GM21529 (cell line): ENCODE measurements around the gene CHST3.
"Not testable (repeated sequence)": the region's sequence is repeated elsewhere in the genome, so short reads cannot be mapped to it uniquely, and the experiment has no call there.

Experiments
- ATAC-seq: cut with Tn5 transposase; IDR thresholded peaks from one replicate; pipeline ENCODE4 v1.9.1; 2021; ENCODE audit not compliant: unreplicated experiment

The CHST3 gene

DNA sequence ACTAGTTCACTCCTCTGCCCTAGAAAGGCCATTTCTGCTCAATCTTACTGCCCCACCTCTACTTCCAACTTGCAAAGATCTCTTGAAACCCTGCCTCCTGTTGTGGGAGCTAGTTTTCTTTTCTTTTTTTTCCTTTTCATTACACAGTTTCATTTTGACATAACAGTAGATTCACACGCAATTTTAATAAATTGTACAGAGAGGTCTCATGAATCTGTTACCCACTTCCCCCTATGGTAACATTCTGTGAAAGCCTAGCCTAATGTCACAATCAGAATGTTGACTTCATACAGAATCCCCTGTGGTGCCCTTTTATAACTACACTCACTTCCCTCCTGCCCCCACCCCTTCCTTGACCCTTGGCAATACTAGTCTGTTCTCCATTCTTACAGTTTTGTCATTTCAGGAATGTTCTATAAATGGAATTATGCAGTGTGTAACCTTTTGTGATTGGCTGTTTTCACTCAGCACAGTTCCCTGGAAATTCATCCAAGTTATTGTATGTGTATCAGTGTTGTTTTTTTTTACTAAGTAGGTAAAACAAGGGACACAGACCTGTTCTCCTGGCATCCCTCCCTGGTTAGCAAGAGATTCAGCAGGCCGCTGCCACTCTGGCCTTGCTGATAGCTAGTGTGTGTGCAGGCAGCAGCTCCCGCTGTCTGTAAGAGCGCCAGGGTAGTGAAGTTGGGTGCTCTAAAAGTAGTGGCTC is 21.5 kb downstream of the CHST3 start:
- peak; percentile 53 for ATAC-seq

DNA sequence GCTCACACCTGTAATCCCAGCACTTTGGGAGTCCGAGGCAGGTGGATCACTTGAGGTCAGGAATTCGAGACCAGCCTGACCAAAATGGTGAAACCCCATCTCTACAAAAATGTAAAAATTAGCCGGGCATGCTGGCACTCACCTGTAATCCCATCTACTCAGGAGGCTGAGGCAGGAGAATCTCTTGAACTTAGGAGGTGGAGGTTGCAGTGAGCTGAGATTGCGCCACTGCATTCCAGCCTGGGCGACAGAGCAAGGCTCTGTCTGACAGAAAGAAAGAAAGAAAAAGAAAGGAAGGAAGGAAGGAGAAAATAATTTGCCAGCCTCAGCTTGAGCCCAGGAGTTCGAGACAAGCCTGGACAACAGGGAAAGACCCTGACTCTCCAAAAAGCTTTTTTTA is 24.7 kb downstream of the CHST3 start:
- ATAC-seq, result not testable (repeated sequence)

DNA sequence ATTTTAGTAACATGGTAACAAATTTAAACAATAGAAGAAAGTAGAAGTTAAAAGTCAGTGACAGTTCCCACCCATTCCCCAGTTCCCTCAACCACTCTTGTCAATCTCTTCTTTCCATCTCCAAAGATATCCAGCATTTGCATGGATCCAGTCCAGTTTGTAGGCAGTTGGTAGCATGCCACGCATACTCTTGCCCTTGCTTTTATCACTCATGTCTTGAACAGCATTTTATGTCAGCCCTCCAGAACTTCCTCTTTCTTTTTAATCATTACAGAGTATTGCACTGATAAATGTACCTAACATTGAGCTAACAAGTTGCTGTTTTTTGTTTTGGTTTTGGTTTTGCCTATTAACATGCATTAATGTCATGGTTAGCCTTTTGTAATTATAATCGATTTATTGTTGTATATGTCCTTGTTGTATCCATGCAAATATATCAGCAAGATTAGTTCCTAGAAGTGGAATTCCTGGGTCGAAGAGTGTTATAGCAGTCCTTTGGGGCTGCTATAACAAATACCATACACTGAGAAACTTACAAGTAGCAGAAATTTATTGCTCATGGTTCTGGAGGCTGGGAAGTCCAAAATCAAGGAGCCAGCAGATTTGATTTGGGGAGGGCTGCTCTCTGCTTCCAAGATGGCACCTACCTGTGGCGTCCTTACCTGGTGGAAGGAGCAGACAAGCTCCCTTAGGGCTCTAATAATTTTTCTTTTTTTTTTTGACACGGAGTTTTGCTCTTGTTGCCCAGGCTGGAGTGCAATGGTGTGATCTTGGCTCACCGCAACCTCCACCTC is 25.7 kb downstream of the CHST3 start:
- ATAC-seq, result no peak

- ATAC-seq, result no peak
Measured at GRCh38 chr10:71990706-71991269, 26.6 kb downstream of the CHST3 start.

GRCh38 chr10:71995449-71995848 is 31.3 kb downstream of the CHST3 start:
- ATAC-seq, result no peak

- no peak for ATAC-seq
Measured at GRCh38 chr10:71995887-71996575, 31.8 kb downstream of the CHST3 start.

DNA sequence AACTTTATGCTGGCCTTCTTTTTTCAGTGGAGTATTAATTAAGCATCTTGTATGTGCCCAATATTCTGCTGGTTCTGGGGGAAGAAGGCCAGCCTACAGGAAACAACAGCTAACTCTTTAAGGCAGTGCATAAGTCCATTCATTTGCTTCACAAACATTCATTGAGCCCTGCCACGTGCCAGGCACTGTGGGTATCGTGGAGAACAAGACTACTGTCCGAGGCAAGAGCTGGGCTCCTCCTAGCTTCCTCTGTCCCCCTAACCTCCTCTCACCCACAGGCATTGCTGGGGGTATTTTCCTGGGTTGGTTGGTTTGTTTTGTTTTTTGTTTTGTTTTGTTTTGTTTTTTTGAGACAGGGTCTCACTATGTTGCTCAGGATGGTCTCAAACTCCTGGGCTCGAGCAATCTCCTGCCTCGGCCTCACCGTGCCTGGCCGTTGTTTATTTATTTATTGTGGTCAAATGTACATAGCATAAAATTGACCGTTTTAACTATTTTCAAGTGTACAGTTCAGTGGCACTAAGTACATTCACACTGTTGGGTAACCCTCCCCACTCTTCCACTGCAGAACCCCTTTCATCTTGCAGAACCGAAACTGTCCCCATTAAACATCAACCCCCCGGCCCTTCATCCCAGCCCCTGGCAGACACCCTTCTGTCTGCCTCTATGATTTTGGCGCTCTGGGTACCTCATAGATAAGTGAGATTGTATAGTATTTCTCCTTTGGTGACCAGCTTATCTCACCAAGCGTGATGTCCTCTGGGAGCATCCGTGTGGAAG is 32.6 kb downstream of the CHST3 start:
- ATAC-seq, result no peak

- no peak for ATAC-seq
Measured at GRCh38 chr10:71998119-71998839, 34.1 kb downstream of the CHST3 start.

DNA sequence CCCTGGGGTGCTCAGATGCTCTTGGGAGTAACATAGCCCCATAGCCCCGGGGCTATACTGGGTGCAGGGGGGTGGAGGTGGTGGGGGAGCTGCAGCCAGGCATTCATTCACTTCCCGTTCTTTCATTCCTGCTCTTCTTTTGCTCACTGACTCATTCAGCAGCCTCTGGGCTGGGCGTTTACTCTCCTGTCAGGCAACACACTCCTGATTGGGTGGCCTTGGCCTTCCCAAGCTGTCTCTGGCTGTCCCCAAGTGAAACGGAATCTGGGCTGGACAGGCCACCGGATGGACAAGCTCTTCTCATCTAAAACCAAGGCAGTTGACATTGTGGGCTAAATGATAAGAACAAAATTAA is 34.6 kb downstream of the CHST3 start:
- ATAC-seq, result no peak

DNA sequence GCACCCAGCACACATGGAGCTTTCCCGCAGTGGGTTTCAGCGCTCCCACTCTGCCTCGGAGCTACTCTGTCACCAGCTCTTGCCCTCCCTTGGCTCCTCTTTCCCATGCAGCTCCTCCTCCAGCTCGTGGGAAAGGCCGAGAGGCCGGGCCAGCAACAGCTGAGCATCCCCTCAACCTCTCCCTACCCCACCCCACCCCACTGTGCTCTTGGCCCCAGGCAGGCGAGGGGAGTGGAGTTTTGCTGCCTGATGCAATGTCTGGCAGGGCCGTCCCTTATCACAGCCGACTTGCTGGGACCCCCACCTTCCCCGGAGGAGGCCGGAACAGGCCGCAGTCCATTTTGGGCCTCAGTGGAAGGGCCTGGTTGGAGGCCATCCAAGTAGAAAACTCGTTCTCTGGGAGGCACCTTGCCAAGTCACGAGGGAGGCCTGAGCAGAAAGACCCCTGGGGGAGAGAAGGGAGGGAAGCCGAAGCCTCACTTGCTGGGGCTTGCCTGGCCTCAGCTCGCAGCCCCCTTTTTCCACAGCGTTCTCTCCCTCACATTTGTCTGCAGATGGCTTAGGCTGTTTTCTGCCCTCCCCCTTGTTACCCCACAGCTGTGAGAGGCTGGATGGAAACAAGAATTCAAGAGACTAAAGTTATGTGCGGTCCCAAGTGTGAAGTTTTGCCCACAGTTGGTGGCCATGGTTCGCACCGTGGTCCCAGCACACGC is 35.3 kb downstream of the CHST3 start:
- ATAC-seq, result no peak

DNA sequence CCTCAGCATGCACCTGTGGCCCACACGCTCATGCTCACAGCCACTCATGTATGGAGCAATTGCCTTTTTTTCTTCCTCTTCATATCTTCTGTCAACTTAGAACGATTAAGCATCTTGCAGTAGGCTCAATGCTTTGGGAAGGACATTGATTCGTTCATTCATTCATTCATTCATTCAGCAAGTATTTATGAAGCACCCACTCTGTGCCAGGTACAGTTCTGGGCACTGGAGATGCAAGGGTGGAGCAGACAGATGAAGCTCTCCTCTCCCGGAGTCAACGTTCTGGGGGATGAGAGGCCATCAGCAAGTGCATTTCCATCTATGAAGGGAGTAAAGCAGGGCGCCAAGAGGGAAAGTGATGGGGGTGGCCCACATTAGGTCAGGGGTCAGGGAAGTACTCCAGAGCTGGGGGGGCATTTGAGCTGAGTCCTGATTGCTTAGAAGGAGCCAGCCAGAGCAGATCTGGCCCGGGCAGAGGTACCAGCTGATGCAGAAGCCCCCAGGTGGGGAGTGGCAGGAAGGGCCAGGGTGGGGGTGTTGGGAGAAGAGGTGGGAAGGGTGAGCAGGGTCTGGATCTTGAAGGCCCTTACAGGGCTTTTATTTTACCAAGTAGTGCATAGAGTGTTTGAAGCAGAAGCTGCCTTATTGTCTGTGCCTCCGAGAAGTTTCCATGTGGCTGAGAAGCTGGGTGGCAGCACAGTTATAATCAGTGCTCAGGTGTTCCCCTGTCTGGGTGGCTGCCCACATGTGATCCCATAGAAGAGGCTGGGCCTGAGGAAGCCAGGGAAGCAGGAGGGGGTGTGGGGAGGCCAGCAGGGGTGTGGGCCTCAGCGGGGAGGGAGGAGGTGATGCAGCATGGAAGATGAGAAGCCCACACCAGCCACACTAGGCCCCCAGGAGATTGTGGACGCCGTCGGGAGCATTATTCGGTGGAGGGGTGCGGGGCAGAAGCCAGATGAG is 36.2 kb downstream of the CHST3 start:
- no peak for ATAC-seq

DNA sequence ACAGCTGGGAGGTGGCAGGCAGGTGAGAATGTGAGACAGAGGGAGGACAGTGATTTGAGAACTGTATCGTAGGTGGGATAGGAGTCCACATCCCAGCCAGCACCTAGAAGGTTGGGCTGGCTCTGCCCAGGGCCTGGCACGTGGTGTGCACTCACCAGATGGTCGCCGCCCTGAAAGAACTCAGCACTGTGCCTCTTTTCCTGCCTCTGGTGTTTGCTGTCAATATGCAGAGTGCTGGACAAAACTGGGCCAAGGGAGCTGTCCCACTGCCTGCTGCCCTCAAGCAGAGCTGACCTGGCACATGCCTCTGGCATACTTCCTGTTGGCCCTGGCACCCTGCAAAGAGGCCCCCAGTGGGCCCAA is 36.8 kb downstream of the CHST3 start:
- no peak for ATAC-seq

DNA sequence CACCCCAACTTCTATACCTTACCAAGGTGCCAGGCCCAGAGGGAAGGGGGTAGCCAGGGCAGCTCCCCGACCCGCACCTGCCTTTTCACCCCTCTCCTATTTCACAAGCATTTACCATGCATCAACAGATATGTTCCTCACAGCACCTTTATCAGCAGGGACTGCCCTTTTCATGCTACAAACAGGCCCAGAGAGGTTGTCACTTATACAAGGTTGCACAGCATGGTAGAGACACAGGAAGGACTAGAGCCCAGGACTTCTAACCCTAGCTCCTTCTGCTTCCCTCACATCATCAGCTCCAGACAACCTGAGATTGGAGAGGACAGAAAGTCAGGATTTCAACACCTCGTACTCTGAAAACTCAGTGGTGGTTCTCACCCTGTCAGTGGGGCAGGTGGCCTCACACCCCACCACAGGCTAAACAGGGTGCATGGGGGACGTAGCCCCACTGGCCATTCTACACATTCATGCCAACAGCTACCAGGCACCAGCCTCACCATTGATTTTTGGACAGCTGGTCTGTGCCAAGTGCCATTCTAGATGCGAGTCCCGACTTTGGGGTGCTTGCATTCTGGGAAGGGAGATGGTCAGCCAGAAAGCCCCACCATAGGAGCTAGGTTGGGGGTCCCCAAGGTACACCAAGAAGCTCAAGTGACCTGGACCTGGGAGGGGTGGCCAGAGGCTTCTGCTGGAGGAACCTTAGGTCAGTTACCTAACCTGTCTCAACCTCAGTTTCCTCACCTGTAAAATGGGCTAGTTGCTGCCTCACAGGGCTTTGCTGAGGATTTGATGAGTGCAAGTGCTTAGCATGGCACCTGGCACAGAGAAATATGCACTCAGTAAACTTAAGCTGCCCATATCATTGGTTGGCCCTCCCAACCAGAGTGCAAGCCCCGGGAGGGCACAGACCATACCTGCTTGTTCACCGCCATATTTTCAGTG is 38.4 kb downstream of the CHST3 start:
- no peak for ATAC-seq

GRCh38 chr10:72006026-72006425 is 41.8 kb downstream of the CHST3 start:
- ATAC-seq, result no peak

DNA sequence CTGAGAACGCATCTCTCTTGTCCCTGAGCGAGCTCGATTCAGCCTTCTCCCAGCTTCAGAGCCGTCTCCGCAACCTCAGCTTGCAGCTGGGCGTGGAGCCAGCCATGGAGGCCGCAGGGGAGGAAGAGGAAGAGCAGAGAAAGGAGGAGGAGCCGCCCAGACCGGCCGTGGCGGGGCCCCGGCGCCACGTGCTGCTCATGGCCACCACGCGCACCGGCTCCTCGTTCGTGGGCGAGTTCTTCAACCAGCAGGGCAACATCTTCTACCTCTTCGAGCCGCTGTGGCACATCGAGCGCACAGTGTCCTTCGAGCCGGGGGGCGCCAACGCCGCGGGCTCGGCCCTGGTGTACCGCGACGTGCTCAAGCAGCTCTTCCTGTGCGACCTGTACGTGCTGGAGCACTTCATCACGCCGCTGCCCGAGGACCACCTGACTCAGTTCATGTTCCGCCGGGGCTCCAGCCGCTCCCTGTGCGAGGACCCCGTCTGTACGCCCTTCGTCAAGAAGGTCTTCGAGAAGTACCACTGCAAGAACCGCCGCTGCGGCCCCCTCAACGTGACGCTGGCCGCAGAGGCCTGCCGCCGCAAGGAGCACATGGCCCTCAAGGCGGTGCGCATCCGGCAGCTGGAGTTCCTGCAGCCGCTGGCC is 43.2 kb downstream of the CHST3 start:
- ATAC-seq, result no peak

- no peak for ATAC-seq
Measured at GRCh38 chr10:72008096-72008981, 44.1 kb downstream of the CHST3 start.
